Adrenal gland (tissue), 5 donors: ENCODE results near the gene TNFRSF4.

ENCODE experiments used
- POLR2A ChIP-seq, 2 donors: fragments of 450-650 bp; IDR thresholded peaks; one replicate each; pipeline ENCODE4 v1.6.1; 2017; ENCODE audit warnings: antibody characterized with exemption in 2 of 2, mild to moderate bottlenecking in 2 of 2, moderate library complexity in 1 of 2
- TF ChIP-seq, protein P1 (sequence below), 6 experiments: fragments of 450-650 bp in 4 of 6; fragments of 200-600 bp in 2 of 6; sonication (generic) in 1 of 6; IDR thresholded peaks; 1 replicate in 5 of 6; 2 replicates in 1 of 6; pipeline versions ENCODE4 v1.5.1 to v1.8.0; 2016 to 2021; ENCODE audit warnings: antibody characterized with exemption in 6 of 6, mild to moderate bottlenecking in 2 of 6, moderate library complexity in 1 of 6
- donor health status: DM: no; HTN: no; CAD: no.

DNA sequence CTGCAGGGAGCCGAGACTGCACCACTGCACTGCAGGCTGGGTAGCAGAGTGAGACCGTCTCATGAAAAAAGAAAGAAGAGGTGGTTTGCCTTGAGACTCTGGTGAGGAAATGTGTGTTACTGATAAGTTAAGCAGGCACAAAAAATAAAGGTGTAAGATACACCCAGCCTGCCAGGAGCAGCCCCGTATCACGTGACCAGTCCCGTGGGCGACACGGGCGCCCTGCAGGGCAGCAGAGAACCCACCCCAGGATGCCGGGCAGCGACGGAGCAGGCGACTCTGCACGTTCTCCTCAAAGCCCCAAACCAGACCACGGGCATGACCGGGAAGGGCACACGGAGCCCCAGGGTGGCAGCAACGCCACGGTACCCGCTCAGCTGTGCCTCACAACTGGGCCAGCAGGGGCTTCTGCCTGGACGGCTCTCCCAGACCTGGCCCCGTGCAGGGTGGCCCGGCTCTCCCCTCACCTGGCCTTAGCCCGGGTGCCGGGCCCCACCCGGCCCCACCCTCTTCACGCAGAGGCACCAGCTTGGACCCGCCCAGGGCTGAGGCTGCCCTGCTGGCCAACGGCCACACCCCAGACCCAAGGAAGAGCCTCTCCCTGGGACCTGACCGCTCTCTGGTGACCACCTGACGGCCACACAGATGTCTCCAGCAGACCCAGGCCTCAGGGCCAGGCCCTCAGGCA, 8.1 kb upstream of the TNFRSF4 start:
- TF ChIP-seq, protein P1, sequence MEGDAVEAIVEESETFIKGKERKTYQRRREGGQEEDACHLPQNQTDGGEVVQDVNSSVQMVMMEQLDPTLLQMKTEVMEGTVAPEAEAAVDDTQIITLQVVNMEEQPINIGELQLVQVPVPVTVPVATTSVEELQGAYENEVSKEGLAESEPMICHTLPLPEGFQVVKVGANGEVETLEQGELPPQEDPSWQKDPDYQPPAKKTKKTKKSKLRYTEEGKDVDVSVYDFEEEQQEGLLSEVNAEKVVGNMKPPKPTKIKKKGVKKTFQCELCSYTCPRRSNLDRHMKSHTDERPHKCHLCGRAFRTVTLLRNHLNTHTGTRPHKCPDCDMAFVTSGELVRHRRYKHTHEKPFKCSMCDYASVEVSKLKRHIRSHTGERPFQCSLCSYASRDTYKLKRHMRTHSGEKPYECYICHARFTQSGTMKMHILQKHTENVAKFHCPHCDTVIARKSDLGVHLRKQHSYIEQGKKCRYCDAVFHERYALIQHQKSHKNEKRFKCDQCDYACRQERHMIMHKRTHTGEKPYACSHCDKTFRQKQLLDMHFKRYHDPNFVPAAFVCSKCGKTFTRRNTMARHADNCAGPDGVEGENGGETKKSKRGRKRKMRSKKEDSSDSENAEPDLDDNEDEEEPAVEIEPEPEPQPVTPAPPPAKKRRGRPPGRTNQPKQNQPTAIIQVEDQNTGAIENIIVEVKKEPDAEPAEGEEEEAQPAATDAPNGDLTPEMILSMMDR (IDR thresholded peaks at IDR 0.05) = no peak
- TF ChIP-seq POLR2A (IDR thresholded peaks at IDR 0.05) = no peak
